A673 (cell line): Measurements from ENCODE around the gene PTCH1. TPM values are rescaled to one million over a fixed set of nuclear protein-coding genes. Genes with fewer than 3 reads are reported as not detected.

Source experiments
- BruUV-seq: library from RNA; stranded (reverse); fragments of 400-500 nt; replicated peaks from 2 replicates; lab custom pipeline; 2021; lab: Mats Ljungman, UMichigan
- CTCF ChIA-PET: fragments of 300-600 bp; sonication (Branson Sonifier 250); formaldehyde crosslinking; loops from one replicate; lab custom pipeline; 2022; ENCODE audit warnings: antibody characterized with exemption; lab: Charles Lee
- POLR2A ChIA-PET: fragments of 300-600 bp; sonication (Branson Sonifier 250); formaldehyde crosslinking; loops from one replicate; lab custom pipeline; 2022; ENCODE audit warnings: antibody characterized with exemption; ENCODE audit not compliant: low non-redundant PET; lab: Charles Lee
- DNase-seq: peaks from one replicate; pipeline ENCODE4 v3.0.0-alpha.2; 2015; ENCODE audit warnings: low spot score
- H3K27ac ChIP-seq: fragments of 200-600 bp; sonication (generic); 2 replicates; pipeline ENCODE4 v1.5.1; 2016; ENCODE audit warnings: mixed run types, low read depth, mild to moderate bottlenecking, mixed read lengths, antibody characterized with exemption, low read length; ENCODE audit not compliant: poor library complexity, severe bottlenecking
- H3K27me3 ChIP-seq: fragments of 200-600 bp; sonication (generic); replicated peaks from 2 replicates; pipeline ENCODE4 v1.6.1; 2017; ENCODE audit warnings: mixed run types, low read depth, mild to moderate bottlenecking, mixed read lengths, antibody characterized with exemption, low read length; ENCODE audit not compliant: insufficient read depth, poor library complexity
- H3K36me3 ChIP-seq: fragments of 200-600 bp; sonication (generic); 2 replicates; pipeline ENCODE4 v1.6.1; 2016; ENCODE audit warnings: mixed run types, mild to moderate bottlenecking, mixed read lengths, antibody characterized with exemption, low read length; ENCODE audit not compliant: insufficient read depth, poor library complexity, severe bottlenecking
- H3K4me1 ChIP-seq: fragments of 200-600 bp; sonication (generic); 2 replicates; pipeline ENCODE4 v1.6.1; 2017; ENCODE audit warnings: mixed run types, mild to moderate bottlenecking, mixed read lengths, antibody characterized with exemption, low read length; ENCODE audit not compliant: insufficient read depth, poor library complexity, severe bottlenecking
- H3K4me3 ChIP-seq: fragments of 200-600 bp; sonication (generic); 2 replicates; pipeline ENCODE4 v1.5.1; 2016; ENCODE audit warnings: low read depth, mixed run types, mild to moderate bottlenecking, mixed read lengths, low read length; ENCODE audit not compliant: poor library complexity, severe bottlenecking
- H3K9me3 ChIP-seq: fragments of 200-600 bp; sonication (generic); 2 replicates; pipeline ENCODE4 v1.6.1; 2016; ENCODE audit warnings: mixed run types, low read depth, mild to moderate bottlenecking, mixed read lengths, antibody characterized with exemption, low read length; ENCODE audit not compliant: poor library complexity, severe bottlenecking
- EZH2 ChIP-seq: fragments of 200-600 bp; sonication (generic); IDR thresholded peaks from 2 replicates; pipeline ENCODE4 v1.6.1; 2017; ENCODE audit warnings: borderline replicate concordance, low read depth, mild to moderate bottlenecking, mixed read lengths, antibody characterized with exemption, low read length; ENCODE audit not compliant: poor library complexity, severe bottlenecking
- intact Hi-C: fragments of 100-400 bp; cut with micrococcal nuclease; formaldehyde crosslinking; loops from one replicate; pipeline ENCODE4 v1.10.0; 2022; ENCODE audit not compliant: unreplicated experiment
- total RNA-seq: library from RNA; stranded (reverse); gene quantifications from 2 replicates; pipeline ENCODE4 v1.2.3, GENCODE V29; 2021
- TF ChIP-seq, protein P1 (sequence below): fragments of 300-800, 200-600 bp; sonication (generic); conservative IDR thresholded peaks from 2 replicates; pipeline ENCODE4 v1.5.1; 2017; ENCODE audit warnings: low read depth, mild to moderate bottlenecking, antibody characterized with exemption, low read length, moderate library complexity, mixed read lengths

Gene PTCH1
- total RNA-seq, 1 experiment from 2014 or later: 36.5 TPM

GRCh38 chr9:95496687-95497086 lies 20.1 kb downstream of the PTCH1 start:
- peaks cover 88% of the 10 kb centered on the region for H3K4me1 ChIP-seq
- no peak for DNase-seq
- H3K27me3 ChIP-seq: no peaks in the 10 kb centered on the region
- TF ChIP-seq, protein P1, sequence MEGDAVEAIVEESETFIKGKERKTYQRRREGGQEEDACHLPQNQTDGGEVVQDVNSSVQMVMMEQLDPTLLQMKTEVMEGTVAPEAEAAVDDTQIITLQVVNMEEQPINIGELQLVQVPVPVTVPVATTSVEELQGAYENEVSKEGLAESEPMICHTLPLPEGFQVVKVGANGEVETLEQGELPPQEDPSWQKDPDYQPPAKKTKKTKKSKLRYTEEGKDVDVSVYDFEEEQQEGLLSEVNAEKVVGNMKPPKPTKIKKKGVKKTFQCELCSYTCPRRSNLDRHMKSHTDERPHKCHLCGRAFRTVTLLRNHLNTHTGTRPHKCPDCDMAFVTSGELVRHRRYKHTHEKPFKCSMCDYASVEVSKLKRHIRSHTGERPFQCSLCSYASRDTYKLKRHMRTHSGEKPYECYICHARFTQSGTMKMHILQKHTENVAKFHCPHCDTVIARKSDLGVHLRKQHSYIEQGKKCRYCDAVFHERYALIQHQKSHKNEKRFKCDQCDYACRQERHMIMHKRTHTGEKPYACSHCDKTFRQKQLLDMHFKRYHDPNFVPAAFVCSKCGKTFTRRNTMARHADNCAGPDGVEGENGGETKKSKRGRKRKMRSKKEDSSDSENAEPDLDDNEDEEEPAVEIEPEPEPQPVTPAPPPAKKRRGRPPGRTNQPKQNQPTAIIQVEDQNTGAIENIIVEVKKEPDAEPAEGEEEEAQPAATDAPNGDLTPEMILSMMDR: no peak
- no peak for TF ChIP-seq EZH2
- ChIA-PET POLR2A (no interaction called here), CTCF (no interaction called here)
- H3K9me3 ChIP-seq: no peaks in the 10 kb centered on the region
- intact Hi-C loops: no loop called here
- no TSS peak for BruUV-seq
- H3K27ac ChIP-seq: no peak overlapping the region
- peaks cover 2% of the 10 kb centered on the region for H3K36me3 ChIP-seq
- no peak overlapping the region for H3K4me3 ChIP-seq

GRCh38 chr9:95495961-95496360 lies 20.8 kb downstream of the PTCH1 start:
- BruUV-seq: no TSS peak
- CTCF ChIA-PET: interaction anchor here (0.7 kb wide), 1 partner anchor 15 kb away, joined by 3 read pairs; no protein-coding TSS in a partner anchor
- H3K4me3 ChIP-seq: peak overlapping the region; percentile 23
- H3K27me3 ChIP-seq: no peaks in the 10 kb centered on the region
- no peaks in the 10 kb centered on the region for H3K9me3 ChIP-seq
- peaks cover 2% of the 10 kb centered on the region for H3K36me3 ChIP-seq
- H3K4me1 ChIP-seq: peaks cover 85% of the 10 kb centered on the region
- peak; percentile 47 for DNase-seq
- intact Hi-C loops: no loop called here
- TF ChIP-seq, protein P1: no peak
- TF ChIP-seq EZH2: no peak
- peak overlapping the region; percentile 66 for H3K27ac ChIP-seq
- POLR2A ChIA-PET: no interaction called here

- H3K27me3 ChIP-seq: no peaks in the 10 kb centered on the region
- DNase-seq: no peak
- ChIA-PET POLR2A (no interaction called here), CTCF (no interaction called here)
- H3K9me3 ChIP-seq: no peaks in the 10 kb centered on the region
- peaks cover 81% of the 10 kb centered on the region for H3K4me1 ChIP-seq
- intact Hi-C loops: no loop called here
- BruUV-seq: no TSS peak
- peak overlapping the region; percentile 23 for H3K4me3 ChIP-seq
- H3K36me3 ChIP-seq: peaks cover 2% of the 10 kb centered on the region
- TF ChIP-seq, protein P1: no peak
- TF ChIP-seq EZH2: no peak
- H3K27ac ChIP-seq: peak overlapping the region; percentile 66
These were observed 21.2 kb downstream of the PTCH1 start for GRCh38 chr9:95495529-95495928.
